GM23248 (cell line): ENCODE results near the gene TEAD3. TPM values are rescaled to one million over a fixed set of nuclear protein-coding genes. Genes with fewer than 3 reads are reported as not detected.
"Not testable (repeated sequence)": the region's sequence is repeated elsewhere in the genome, so short reads cannot be mapped to it uniquely, and the experiment has no call there.

Experiments used
- DNase-seq: peaks from one replicate; pipeline ENCODE4 v3.0.0-alpha.2; 2015
- H2AFZ ChIP-seq: fragments of 200-600 bp; sonication (generic); 2 replicates; pipeline ENCODE4 v1.6.1; 2016; ENCODE audit warnings: antibody characterized with exemption
- H3F3A ChIP-seq: fragments of 200-600 bp; sonication (generic); 2 replicates; pipeline ENCODE4 v1.6.1; 2016; ENCODE audit warnings: mild to moderate bottlenecking, antibody characterized with exemption, mixed run types; ENCODE audit not compliant: insufficient read depth
- H3K27ac ChIP-seq: fragments of 200-600 bp; sonication (generic); 2 replicates; pipeline ENCODE4 v1.5.1; 2016; ENCODE audit warnings: mild to moderate bottlenecking
- H3K27me3 ChIP-seq: fragments of 200-600 bp; sonication (generic); replicated peaks from 2 replicates; pipeline ENCODE4 v1.6.1; 2016; ENCODE audit warnings: mild to moderate bottlenecking; ENCODE audit not compliant: insufficient read depth
- H3K36me3 ChIP-seq: fragments of 200-600 bp; sonication (generic); 2 replicates; pipeline ENCODE4 v1.6.1; 2016; ENCODE audit warnings: low read depth, mild to moderate bottlenecking
- H3K4me1 ChIP-seq: fragments of 200-600 bp; sonication (generic); 2 replicates; pipeline ENCODE4 v1.6.1; 2016; ENCODE audit warnings: mild to moderate bottlenecking; ENCODE audit not compliant: insufficient read depth
- H3K4me2 ChIP-seq: fragments of 200-600 bp; sonication (generic); one replicate; pipeline ENCODE4 v1.6.1; 2016; ENCODE audit warnings: mild to moderate bottlenecking; ENCODE audit not compliant: unreplicated experiment
- H3K4me3 ChIP-seq: fragments of 200-600 bp; sonication (generic); 2 replicates; pipeline ENCODE4 v1.5.1; 2016; ENCODE audit warnings: mild to moderate bottlenecking
- H3K79me2 ChIP-seq: fragments of 200-600 bp; sonication (generic); 2 replicates; pipeline ENCODE4 v1.6.1; 2016; ENCODE audit warnings: mild to moderate bottlenecking; ENCODE audit not compliant: insufficient read depth
- H3K9ac ChIP-seq: fragments of 200-600 bp; sonication (generic); 2 replicates; pipeline ENCODE4 v1.6.1; 2016; ENCODE audit warnings: mild to moderate bottlenecking
- H3K9me2 ChIP-seq: fragments of 200-600 bp; sonication (generic); 2 replicates; pipeline ENCODE4 v1.6.1; 2016; ENCODE audit warnings: mixed run types, mild to moderate bottlenecking, moderate library complexity; ENCODE audit not compliant: insufficient read depth
- H3K9me3 ChIP-seq: fragments of 200-600 bp; sonication (generic); one replicate; pipeline ENCODE4 v1.6.1; 2017; ENCODE audit warnings: low read depth
- H4K20me1 ChIP-seq: fragments of 200-600 bp; sonication (generic); 2 replicates; pipeline ENCODE4 v1.6.0; 2016; ENCODE audit not compliant: insufficient read depth
- EZH2 ChIP-seq: fragments of 200-600 bp; sonication (generic); IDR thresholded peaks from 2 replicates; pipeline ENCODE4 v1.6.1; 2018; ENCODE audit warnings: antibody characterized with exemption, mild to moderate bottlenecking; ENCODE audit not compliant: insufficient read depth, poor library complexity, severe bottlenecking
- EZH2phosphoT487 ChIP-seq: fragments of 200-600 bp; sonication (generic); IDR thresholded peaks from 2 replicates; pipeline ENCODE4 v1.6.1; 2018; ENCODE audit warnings: antibody characterized with exemption, moderate library complexity, mild to moderate bottlenecking, low read depth; ENCODE audit not compliant: insufficient read depth
- WGBS, 2 experiments: methylation state at CpG; one replicate each; pipeline ENCODE4 v1.1.6; 2015 to 2017; ENCODE audit warnings: low lambda C conversion rate in 2 of 2, low coverage in 1 of 2; ENCODE audit errors: missing lambda C conversion rate in 2 of 2; 5-methylcytosine and 5-hydroxymethylcytosine counted together
- in situ Hi-C: fragments of 300-500 bp; cut with MboI; formaldehyde crosslinking; loops from 2 replicates; pipeline ENCODE4 v1.15.0; 2020
- polyA plus RNA-seq: library from polyadenylated mRNA; unstranded; fragments of >200 nt; fragmentation: Nextera tagmentation; extraction: Ambion mirVana; gene quantifications from 2 replicates; pipeline ENCODE4 v1.2.1, GENCODE V29; 2016
- total RNA-seq: library from RNA; depleted of rRNA; stranded (reverse); fragments of >200 nt; shearing (Covaris generic); gene quantifications from 2 replicates; pipeline ENCODE4 v1.2.3, GENCODE V29; 2014

TEAD3 gene
- total and polyA plus RNA-seq, 2 experiments from 2014 or later, result 6.9 to 10.5 TPM

GRCh38 chr6:35539223-35539622 is 42.3 kb upstream of the TEAD3 start:
- no peak overlapping the region for H2AFZ ChIP-seq
- H4K20me1 ChIP-seq, result no peaks in the 10 kb centered on the region
- no peak overlapping the region for H3K4me3 ChIP-seq
- peaks cover 8% of the 10 kb centered on the region for H3K27me3 ChIP-seq
- no peak overlapping the region for H3K9ac ChIP-seq
- H3K4me2 ChIP-seq, result no peak overlapping the region
- DNase-seq, result no peak
- WGBS, 2 experiments, result 47 to 48% methylated on average over 3 of the region's 3 CpGs
- H3F3A ChIP-seq, result no peaks in the 10 kb centered on the region
- H3K27ac ChIP-seq, result no peak overlapping the region
- H3K79me2 ChIP-seq, result no peaks in the 10 kb centered on the region
- H3K9me3 ChIP-seq, result no peaks in the 10 kb centered on the region
- no peak for TF ChIP-seq EZH2
- no peak for TF ChIP-seq EZH2phosphoT487
- no peaks in the 10 kb centered on the region for H3K9me2 ChIP-seq
- no peaks in the 10 kb centered on the region for H3K4me1 ChIP-seq
- in situ Hi-C loops, result no loop called here
- no peaks in the 10 kb centered on the region for H3K36me3 ChIP-seq

GRCh38 chr6:35535847-35536246 is 39.0 kb upstream of the TEAD3 start:
- H3K79me2 ChIP-seq, H4K20me1 ChIP-seq, H3K4me1 ChIP-seq, H3K27ac ChIP-seq, H3K9me3 ChIP-seq, H3K4me3 ChIP-seq, H3F3A ChIP-seq, DNase-seq, H3K9me2 ChIP-seq, in situ Hi-C loops, H3K4me2 ChIP-seq, H2AFZ ChIP-seq, H3K9ac ChIP-seq, H3K27me3 ChIP-seq, H3K36me3 ChIP-seq: not testable (repeated sequence)
- WGBS, 2 experiments, result 58 to 71% methylated on average over 6 of the region's 6 CpGs

- no peaks in the 10 kb centered on the region for H4K20me1 ChIP-seq
- no peaks in the 10 kb centered on the region for H3K4me1 ChIP-seq
- no peaks in the 10 kb centered on the region for H3K36me3 ChIP-seq
- TF ChIP-seq EZH2phosphoT487, result no peak
- no peak for TF ChIP-seq EZH2
- H2AFZ ChIP-seq, result no peak overlapping the region
- no peaks in the 10 kb centered on the region for H3K9me3 ChIP-seq
- H3K27ac ChIP-seq, result no peak overlapping the region
- H3K4me3 ChIP-seq, result no peak overlapping the region
- WGBS, 2 experiments, result 30 to 31% methylated on average over 10 to 11 of the region's 11 CpGs
- DNase-seq, result no peak
- in situ Hi-C loops, result no loop called here
- H3K4me2 ChIP-seq, result no peak overlapping the region
- H3K9ac ChIP-seq, result no peak overlapping the region
- no peaks in the 10 kb centered on the region for H3F3A ChIP-seq
- no peaks in the 10 kb centered on the region for H3K79me2 ChIP-seq
- H3K27me3 ChIP-seq, result peaks cover 3% of the 10 kb centered on the region; the same call in 1 of the 2 replicates
- no peaks in the 10 kb centered on the region for H3K9me2 ChIP-seq
Measured at GRCh38 chr6:35534407-35535170, 37.7 kb upstream of the TEAD3 start.

- no peaks in the 10 kb centered on the region for H3K9me3 ChIP-seq
- H3K36me3 ChIP-seq, result no peaks in the 10 kb centered on the region
- peaks cover 3% of the 10 kb centered on the region; the same call in 1 of the 2 replicates for H3K27me3 ChIP-seq
- H3K9ac ChIP-seq, result no peak overlapping the region
- DNase-seq, result no peak
- H3F3A ChIP-seq, result no peaks in the 10 kb centered on the region
- no peak overlapping the region for H3K27ac ChIP-seq
- no peak overlapping the region for H3K4me2 ChIP-seq
- no peaks in the 10 kb centered on the region for H3K9me2 ChIP-seq
- in situ Hi-C loops, result no loop called here
- WGBS, 2 experiments, result 63 to 64% methylated on average over 6 of the region's 6 CpGs
- H4K20me1 ChIP-seq, result no peaks in the 10 kb centered on the region
- H3K4me1 ChIP-seq, result no peaks in the 10 kb centered on the region
- H3K4me3 ChIP-seq, result no peak overlapping the region
- H2AFZ ChIP-seq, result no peak overlapping the region
- TF ChIP-seq EZH2phosphoT487, result no peak
- TF ChIP-seq EZH2, result no peak
- H3K79me2 ChIP-seq, result no peaks in the 10 kb centered on the region
Measured at GRCh38 chr6:35533981-35534380, 37.1 kb upstream of the TEAD3 start.
